Prostate gland (tissue), 2 donors: ENCODE results near the gene WDR90. TPM values are rescaled to one million over a fixed set of nuclear protein-coding genes. Genes with fewer than 3 reads are reported as not detected.
A peak's percentile ranks its signal among the peaks of the same experiment; 100 is the strongest.

ENCODE experiments used
- DNase-seq: peaks from one replicate; pipeline ENCODE4 v3.0.0-alpha.2; 2019; ENCODE audit warnings: low spot score
- H3K27ac ChIP-seq, 2 donors: fragments of 200-600 bp; sonication (generic); 2 replicates each; pipeline ENCODE4 v1.5.1; 2017 to 2019
- H3K27me3 ChIP-seq: fragments of 200-600 bp; sonication (generic); replicated peaks from 2 replicates; pipeline ENCODE4 v1.5.1; 2019; ENCODE audit not compliant: insufficient read depth
- H3K36me3 ChIP-seq, 2 donors: fragments of 200-600 bp; sonication (generic); 1 replicate in 1 of 2; 2 replicates in 1 of 2; pipeline versions ENCODE4 v1.5.1 to v1.8.1; 2017 to 2019
- H3K4me1 ChIP-seq: fragments of 200-600 bp; sonication (generic); replicated peaks from 2 replicates; pipeline ENCODE4 v1.5.1; 2019
- H3K4me3 ChIP-seq, 2 donors: fragments of 200-600 bp; sonication (generic); 2 replicates each; pipeline ENCODE4 v1.5.1; 2017 to 2019
- H3K9me3 ChIP-seq: fragments of 200-600 bp; sonication (generic); 2 replicates; pipeline ENCODE4 v1.5.1; 2017
- POLR2A ChIP-seq: fragments of 450-650 bp; IDR thresholded peaks from one replicate; pipeline ENCODE4 v1.6.1; 2016; ENCODE audit warnings: antibody characterized with exemption, mild to moderate bottlenecking
- POLR2AphosphoS5 ChIP-seq: sonication (generic); formaldehyde crosslinking; IDR thresholded peaks from one replicate; pipeline ENCODE4 v1.6.1; 2017; ENCODE audit warnings: antibody characterized with exemption
- WGBS: methylation state at CpG from one replicate; pipeline ENCODE4 v1.1.5; 2018; 5-methylcytosine and 5-hydroxymethylcytosine counted together
- intact Hi-C: fragments of 100-400 bp; cut with DNase I; formaldehyde crosslinking; loops from one replicate; pipeline ENCODE4 v1.14.2; 2022
- total RNA-seq, 2 donors: library from RNA; depleted of rRNA; stranded (reverse); fragments of >200 nt; gene quantifications; one replicate each; pipeline ENCODE4 v1.1.0, GENCODE V29; 2016
- TF ChIP-seq, protein P1 (sequence below), 4 experiments: fragments of 200-600 bp in 2 of 4; fragments of 450-650 bp in 2 of 4; sonication (generic) in 2 of 4; IDR thresholded peaks; 1 replicate in 3 of 4; 2 replicates in 1 of 4; pipeline ENCODE4 v1.5.1; 2016 to 2019; ENCODE audit warnings: antibody characterized with exemption in 4 of 4, mild to moderate bottlenecking in 2 of 4, moderate library complexity in 2 of 4

The WDR90 gene
- total RNA-seq, 2 donors from 2014 or later, result 36.8 to 60.4 TPM

DNA sequence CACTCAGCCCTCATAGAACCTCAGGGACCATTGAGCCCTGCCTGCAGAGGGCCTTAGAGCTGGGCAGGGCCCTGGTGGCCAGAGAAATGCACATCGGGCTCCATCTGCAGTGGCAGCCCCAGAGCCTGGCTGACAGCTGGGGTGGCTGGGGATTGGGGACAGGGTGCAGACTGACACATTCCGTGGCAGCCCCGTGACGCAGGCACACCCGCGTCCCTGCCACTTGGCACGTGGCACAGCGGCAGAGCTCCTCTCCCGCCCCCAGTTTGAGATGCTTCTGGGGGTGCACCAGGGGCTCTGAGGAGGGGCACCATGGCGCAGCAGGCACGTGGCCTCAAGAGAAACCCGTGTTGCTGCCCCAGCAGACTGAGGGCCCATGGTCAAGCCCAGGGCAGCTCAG is 54.2 kb downstream of the WDR90 start:
- no peak for DNase-seq
- no peak overlapping the region for H3K27ac ChIP-seq
- intact Hi-C loops, result no loop called here
- 74% methylated on average over 12 of the region's 12 CpGs for WGBS
- no peaks in the 10 kb centered on the region for H3K9me3 ChIP-seq
- H3K4me1 ChIP-seq, result no peaks in the 10 kb centered on the region
- TF ChIP-seq, protein P1, sequence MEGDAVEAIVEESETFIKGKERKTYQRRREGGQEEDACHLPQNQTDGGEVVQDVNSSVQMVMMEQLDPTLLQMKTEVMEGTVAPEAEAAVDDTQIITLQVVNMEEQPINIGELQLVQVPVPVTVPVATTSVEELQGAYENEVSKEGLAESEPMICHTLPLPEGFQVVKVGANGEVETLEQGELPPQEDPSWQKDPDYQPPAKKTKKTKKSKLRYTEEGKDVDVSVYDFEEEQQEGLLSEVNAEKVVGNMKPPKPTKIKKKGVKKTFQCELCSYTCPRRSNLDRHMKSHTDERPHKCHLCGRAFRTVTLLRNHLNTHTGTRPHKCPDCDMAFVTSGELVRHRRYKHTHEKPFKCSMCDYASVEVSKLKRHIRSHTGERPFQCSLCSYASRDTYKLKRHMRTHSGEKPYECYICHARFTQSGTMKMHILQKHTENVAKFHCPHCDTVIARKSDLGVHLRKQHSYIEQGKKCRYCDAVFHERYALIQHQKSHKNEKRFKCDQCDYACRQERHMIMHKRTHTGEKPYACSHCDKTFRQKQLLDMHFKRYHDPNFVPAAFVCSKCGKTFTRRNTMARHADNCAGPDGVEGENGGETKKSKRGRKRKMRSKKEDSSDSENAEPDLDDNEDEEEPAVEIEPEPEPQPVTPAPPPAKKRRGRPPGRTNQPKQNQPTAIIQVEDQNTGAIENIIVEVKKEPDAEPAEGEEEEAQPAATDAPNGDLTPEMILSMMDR (IDR thresholded peaks at IDR 0.05), result no peak
- TF ChIP-seq POLR2A, result no peak
- no peak for TF ChIP-seq POLR2AphosphoS5
- H3K36me3 ChIP-seq, result no peaks in the 10 kb centered on the region
- H3K27me3 ChIP-seq, result peaks cover 27% of the 10 kb centered on the region
- no peak overlapping the region for H3K4me3 ChIP-seq

DNA sequence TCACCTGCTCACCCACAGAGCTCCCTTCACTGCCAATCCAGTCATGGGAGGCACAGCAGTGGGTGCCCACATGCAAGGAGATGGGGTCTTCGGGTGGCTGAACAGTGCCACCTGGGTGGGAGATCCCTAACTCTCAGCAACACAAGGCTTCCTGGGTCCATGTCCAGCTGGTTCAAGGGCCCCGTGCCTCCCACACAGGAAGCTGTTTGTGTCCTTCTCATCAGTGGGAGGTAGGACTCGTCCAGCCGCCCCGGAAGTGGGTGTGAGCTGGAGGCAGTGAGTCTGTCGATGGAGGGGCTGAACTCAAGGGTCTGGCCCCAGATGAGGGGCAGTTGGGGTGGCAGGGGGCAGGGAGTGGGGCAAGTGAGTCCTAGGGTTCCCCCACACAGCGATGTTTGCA is 54.9 kb downstream of the WDR90 start:
- Histone ChIP-seq H3K9me3 (no peaks in the 10 kb centered on the region), H3K4me3 (no peak overlapping the region), H3K36me3 (no peaks in the 10 kb centered on the region), H3K27ac (no peak overlapping the region), H3K4me1 (no peaks in the 10 kb centered on the region), H3K27me3 (peaks cover 27% of the 10 kb centered on the region)
- TF ChIP-seq POLR2A, result no peak
- TF ChIP-seq POLR2AphosphoS5, result no peak
- TF ChIP-seq, protein P1 (IDR thresholded peaks at IDR 0.05), result no peak
- no peak for DNase-seq
- 74% methylated on average over 7 of the region's 7 CpGs for WGBS
- intact Hi-C loops, result no loop called here

DNA sequence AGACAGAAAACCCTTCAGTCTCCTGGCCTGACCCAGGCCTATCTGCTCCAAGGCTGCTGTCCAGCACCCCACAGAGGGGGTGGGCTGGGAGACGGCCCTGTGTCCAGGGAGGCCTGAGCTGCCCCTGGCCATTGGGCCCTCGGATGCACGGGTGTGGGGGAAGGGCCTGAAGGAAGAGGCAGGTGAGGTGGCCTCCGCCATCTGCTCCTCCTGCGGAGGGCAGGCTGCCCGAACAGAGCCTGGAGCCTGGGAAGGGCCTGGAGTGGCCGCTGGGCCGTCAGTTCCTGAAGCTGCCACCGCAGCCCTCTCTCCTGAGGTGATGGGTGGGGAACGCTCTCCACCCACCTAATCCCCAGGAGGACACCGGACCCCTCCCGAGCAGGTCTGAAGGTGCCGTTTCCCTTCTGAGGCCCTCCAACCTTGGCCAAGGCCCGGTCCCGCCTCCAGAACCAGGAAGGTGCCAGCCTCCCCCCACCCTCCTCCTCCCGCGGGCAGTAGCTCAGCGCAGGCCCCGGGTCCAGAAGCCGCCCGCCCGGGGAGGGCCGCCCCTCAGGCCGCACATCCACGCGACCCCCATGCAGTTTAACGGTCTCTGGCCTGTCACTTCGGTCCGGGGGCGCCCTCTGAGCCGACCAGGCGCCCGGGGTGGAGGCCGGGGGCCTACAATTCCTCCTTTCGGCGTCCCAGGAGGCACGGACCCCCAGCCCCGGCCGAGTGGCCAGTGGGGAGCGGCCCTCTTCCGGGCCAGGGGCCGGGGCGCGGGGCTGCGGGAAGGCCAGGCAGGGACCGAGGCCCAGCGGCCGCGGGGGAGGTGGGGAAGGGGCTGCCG is 55.6 kb downstream of the WDR90 start:
- TF ChIP-seq, protein P1 (IDR thresholded peaks at IDR 0.05), result no peak
- TF ChIP-seq POLR2A, result no peak
- no peak for TF ChIP-seq POLR2AphosphoS5
- intact Hi-C loops, result no loop called here
- peaks cover 27% of the 10 kb centered on the region for H3K27me3 ChIP-seq
- H3K36me3 ChIP-seq, result no peaks in the 10 kb centered on the region
- no peak overlapping the region for H3K27ac ChIP-seq
- 13% methylated on average over 44 of the region's 50 CpGs for WGBS
- no peaks in the 10 kb centered on the region for H3K9me3 ChIP-seq
- peak overlapping the region; percentile 8 to 39 for H3K4me3 ChIP-seq
- H3K4me1 ChIP-seq, result no peaks in the 10 kb centered on the region
- DNase-seq, result no peak

DNA sequence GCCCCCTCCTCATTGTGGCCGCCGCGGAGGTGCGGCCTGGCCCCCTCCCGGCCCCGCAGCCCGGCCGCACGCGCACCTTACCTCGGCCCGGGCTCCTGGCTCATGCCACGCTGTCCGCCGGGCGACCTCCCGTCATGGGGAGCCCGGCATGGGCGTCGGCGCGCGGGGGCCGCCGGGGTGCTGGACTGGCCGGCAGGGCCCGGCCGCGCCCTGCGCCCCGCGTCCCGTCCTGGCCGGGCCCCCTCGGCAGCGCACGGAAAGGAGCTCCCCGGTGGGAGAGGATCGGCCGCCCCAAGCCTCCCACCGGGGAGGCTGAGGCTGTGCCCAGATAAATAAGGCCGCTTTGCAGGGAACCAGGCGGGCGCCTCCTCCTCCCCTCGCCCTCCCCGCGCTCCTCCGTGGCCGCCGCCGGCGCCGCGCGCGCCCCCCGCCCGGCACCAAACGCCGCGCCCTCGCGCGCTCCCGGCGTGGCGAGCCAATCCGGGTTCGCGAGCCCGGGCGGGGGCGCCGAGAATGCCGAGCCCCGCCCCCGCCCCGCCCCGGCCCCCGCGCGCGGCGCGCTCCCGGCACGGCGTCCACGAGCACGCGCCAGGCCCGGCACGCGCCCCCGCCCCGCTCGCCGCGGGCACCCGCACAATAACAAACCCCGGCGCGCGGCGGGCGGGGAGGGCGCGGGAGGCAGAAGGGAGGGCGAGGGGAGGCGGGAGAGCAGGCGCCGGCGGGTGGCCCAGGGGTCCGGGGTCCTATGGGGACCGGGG is 56.4 kb downstream of the WDR90 start, which contains the start of gene FBXL16:
TSS of gene FBXL16 (minus strand) at position 371 of the 758 bp plus-strand sequence. CDS start 8,396 bp downstream, outside the sequence.
- H3K27me3 ChIP-seq, result peaks cover 30% of the 10 kb centered on the region
- H3K4me3 ChIP-seq, result peak within 1 kb of the TSS; percentile 8 to 39
- WGBS, result 4% methylated on average over 24 of the region's 115 CpGs
- TF ChIP-seq POLR2AphosphoS5 (no peak), POLR2A (no peak)
- TF ChIP-seq, protein P1 (IDR thresholded peaks at IDR 0.05), result no peak
- H3K9me3 ChIP-seq, result no peaks in the 10 kb centered on the region
- no peaks in the 10 kb centered on the region for H3K36me3 ChIP-seq
- DNase-seq, result no peak
- no peaks in the 10 kb centered on the region for H3K4me1 ChIP-seq
- intact Hi-C loops, result no loop called here
- H3K27ac ChIP-seq, result no peak within 1 kb of the TSS
